IMR-90 (cell line): ENCODE measurements around the gene DCC. TPM values are rescaled to one million over a fixed set of nuclear protein-coding genes. Genes with fewer than 3 reads are reported as not detected.

Experiments
- ATAC-seq: fragments of 200-7000 bp; cut with Tn5 transposase; 2 replicates; pipeline ENCODE4 v1.9.1; 2020; ENCODE audit warnings: low read depth, mild to moderate bottlenecking, moderate library complexity
- BruUV-seq: library from RNA; stranded (reverse); fragments of 400-500 nt; replicated peaks from 2 replicates; lab custom pipeline; 2021; lab: Mats Ljungman, UMichigan
- CTCF ChIA-PET: fragments of 300-600 bp; formaldehyde crosslinking; extraction: SDS; loops from one replicate; lab custom pipeline; 2021; ENCODE audit warnings: antibody characterized with exemption; lab: Yijun Ruan, JAX
- POLR2A ChIA-PET: fragments of 300-600 bp; sonication (Branson Sonifier 250); formaldehyde crosslinking; loops from one replicate; lab custom pipeline; 2022; ENCODE audit warnings: antibody characterized with exemption; ENCODE audit not compliant: unreplicated experiment; lab: Charles Lee
- DNase-seq: peaks from one replicate; pipeline ENCODE4 v3.0.0; 2013
- H2AFZ ChIP-seq: replicated peaks from 2 replicates; pipeline ENCODE3; 2013; ENCODE audit warnings: low read length, mild to moderate bottlenecking; ENCODE audit not compliant: poor library complexity
- H2AK5ac ChIP-seq: 2 replicates; pipeline ENCODE4 v1.6.1; 2013; ENCODE audit warnings: low read depth, low read length, inconsistent platforms
- H2AK9ac ChIP-seq: replicated peaks from 2 replicates; pipeline ENCODE3; 2013; ENCODE audit warnings: mild to moderate bottlenecking, low read depth, low read length, moderate library complexity; ENCODE audit not compliant: poor library complexity
- H2BK120ac ChIP-seq: 2 replicates; pipeline ENCODE4 v1.6.1; 2013; ENCODE audit warnings: low read depth, low read length, inconsistent platforms
- H2BK15ac ChIP-seq: 3 replicates; pipeline ENCODE4 v1.6.1; 2013; ENCODE audit warnings: low read depth, low read length, inconsistent platforms
- H2BK20ac ChIP-seq: 2 replicates; pipeline ENCODE4 v1.6.1; 2013; ENCODE audit warnings: low read depth, mild to moderate bottlenecking, inconsistent platforms, low read length, moderate library complexity
- H2BK5ac ChIP-seq: 2 replicates; pipeline ENCODE4 v1.6.1; 2013; ENCODE audit warnings: mild to moderate bottlenecking, low read depth, low read length, inconsistent platforms; ENCODE audit not compliant: poor library complexity, severe bottlenecking
- H3K14ac ChIP-seq: replicated peaks from 2 replicates; pipeline ENCODE4 v1.6.1; 2013; ENCODE audit warnings: low read depth, low read length, inconsistent platforms
- H3K18ac ChIP-seq: 2 replicates; pipeline ENCODE4 v1.6.1; 2013; ENCODE audit warnings: low read depth, low read length, control low read depth
- H3K23ac ChIP-seq: 2 replicates; pipeline ENCODE4 v1.6.1; 2013; ENCODE audit warnings: low read depth, low read length, inconsistent platforms
- H3K27ac ChIP-seq: 2 replicates; pipeline ENCODE4 v1.5.1; 2013; ENCODE audit warnings: mild to moderate bottlenecking, control low read depth, low read length; ENCODE audit not compliant: insufficient read depth
- H3K27me3 ChIP-seq: 2 replicates; pipeline ENCODE4 v1.6.1; 2013; ENCODE audit warnings: low read length; ENCODE audit not compliant: control insufficient read depth, insufficient read depth
- H3K36me3 ChIP-seq: 2 replicates; pipeline ENCODE4 v1.6.1; 2013; ENCODE audit warnings: low read length, mixed read lengths; ENCODE audit not compliant: control insufficient read depth, insufficient read depth
- H3K4ac ChIP-seq: 2 replicates; pipeline ENCODE4 v1.6.1; 2013; ENCODE audit warnings: low read depth, low read length, inconsistent platforms
- H3K4me1 ChIP-seq: 2 replicates; pipeline ENCODE4 v1.6.1; 2013; ENCODE audit warnings: low read length, mixed read lengths; ENCODE audit not compliant: control insufficient read depth, insufficient read depth
- H3K4me2 ChIP-seq: 2 replicates; pipeline ENCODE4 v1.6.1; 2013; ENCODE audit warnings: low read depth, mild to moderate bottlenecking, control low read depth, low read length, moderate library complexity
- H3K4me3 ChIP-seq: 2 replicates; pipeline ENCODE4 v1.5.1; 2013; ENCODE audit warnings: low read depth, mild to moderate bottlenecking, control low read depth, low read length, moderate library complexity; ENCODE audit not compliant: insufficient read depth
- H3K56ac ChIP-seq: 2 replicates; pipeline ENCODE4 v1.6.1; 2013; ENCODE audit warnings: low read length, inconsistent platforms; ENCODE audit not compliant: insufficient read depth; ENCODE audit errors: extremely low read depth
- H3K79me1 ChIP-seq, 2 experiments: 2 replicates each; pipeline ENCODE4 v1.6.1; 2013; ENCODE audit warnings: low read length in 2 of 2, inconsistent platforms in 1 of 2, low read depth in 1 of 2
- H3K9ac ChIP-seq: 2 replicates; pipeline ENCODE4 v1.6.1; 2013; ENCODE audit warnings: low read depth, low read length, control low read depth
- H3K9me1 ChIP-seq: 2 replicates; pipeline ENCODE4 v1.6.1; 2013; ENCODE audit warnings: low read length, inconsistent platforms; ENCODE audit not compliant: insufficient read depth
- H3K9me3 ChIP-seq: 2 replicates; pipeline ENCODE4 v1.6.1; 2013; ENCODE audit warnings: low read length; ENCODE audit not compliant: control insufficient read depth, insufficient read depth
- H4K20me1 ChIP-seq: 2 replicates; pipeline ENCODE4 v1.6.1; 2013; ENCODE audit warnings: low read length, inconsistent platforms; ENCODE audit not compliant: insufficient read depth
- H4K5ac ChIP-seq: 2 replicates; pipeline ENCODE4 v1.6.1; 2013; ENCODE audit warnings: mild to moderate bottlenecking, low read depth, low read length, control low read depth
- H4K8ac ChIP-seq, 2 experiments: 2 replicates each; pipeline ENCODE4 v1.6.1; 2013; ENCODE audit warnings: low read depth in 2 of 2, low read length in 2 of 2, control low read depth in 1 of 2, inconsistent platforms in 1 of 2
- H4K91ac ChIP-seq: 2 replicates; pipeline ENCODE4 v1.6.1; 2013; ENCODE audit warnings: low read depth, low read length, inconsistent platforms; ENCODE audit not compliant: insufficient read depth
- BHLHE40 ChIP-seq: fragments of 150-350 bp; IDR thresholded peaks from 2 replicates; pipeline ENCODE4 v1.6.1; 2016; ENCODE audit warnings: mild to moderate bottlenecking, low read depth, low read length
- CEBPB ChIP-seq: IDR thresholded peaks from 2 replicates; pipeline ENCODE4 v1.6.1; 2012; ENCODE audit warnings: low read depth, low read length, improper control_type of control experiment
- CHD1 ChIP-seq: IDR thresholded peaks from 2 replicates; pipeline ENCODE4 v1.6.1; 2012; ENCODE audit warnings: low read depth, low read length, improper control_type of control experiment
- FOS ChIP-seq: fragments of 150-350 bp; IDR thresholded peaks from 2 replicates; pipeline ENCODE4 v1.6.1; 2016; ENCODE audit warnings: low read depth, low read length
- MAFK ChIP-seq: IDR thresholded peaks from 2 replicates; pipeline ENCODE4 v1.6.1; 2012; ENCODE audit warnings: low read depth, low read length, improper control_type of control experiment
- MAZ ChIP-seq: IDR thresholded peaks from 2 replicates; pipeline ENCODE4 v1.6.1; 2012; ENCODE audit warnings: low read depth, mild to moderate bottlenecking, low read length, improper control_type of control experiment, moderate library complexity, borderline replicate concordance
- MXI1 ChIP-seq: IDR thresholded peaks from 2 replicates; pipeline ENCODE4 v1.6.1; 2012; ENCODE audit warnings: low read depth, mild to moderate bottlenecking, low read length, moderate library complexity, borderline replicate concordance
- NFE2L2 ChIP-seq: fragments of 150-350 bp; IDR thresholded peaks from 2 replicates; pipeline ENCODE4 v1.6.1; 2016; ENCODE audit warnings: low read depth, mild to moderate bottlenecking, low read length
- POLR2A ChIP-seq: IDR thresholded peaks from 2 replicates; pipeline ENCODE4 v1.6.1; 2012; ENCODE audit warnings: mild to moderate bottlenecking, low read depth, low read length
- RAD21 ChIP-seq: IDR thresholded peaks from 2 replicates; pipeline ENCODE4 v1.6.1; 2012; ENCODE audit warnings: low read length, improper control_type of control experiment
- RCOR1 ChIP-seq: IDR thresholded peaks from 2 replicates; pipeline ENCODE4 v1.6.1; 2012; ENCODE audit warnings: mild to moderate bottlenecking, low read length, improper control_type of control experiment; ENCODE audit not compliant: insufficient replicate concordance
- RFX5 ChIP-seq: IDR thresholded peaks from 2 replicates; pipeline ENCODE4 v1.8.0; 2012; ENCODE audit warnings: low read depth, mild to moderate bottlenecking, low read length, moderate library complexity
- SMC3 ChIP-seq: fragments of 150-350 bp; IDR thresholded peaks from 2 replicates; pipeline ENCODE4 v1.6.1; 2016; ENCODE audit warnings: low read depth, mild to moderate bottlenecking, antibody characterized with exemption, low read length, moderate library complexity
- USF2 ChIP-seq: fragments of 150-350 bp; IDR thresholded peaks from 2 replicates; pipeline ENCODE4 v1.6.1; 2017; ENCODE audit warnings: mild to moderate bottlenecking, antibody characterized with exemption, low read length, low read depth
- WGBS, 2 experiments: methylation state at CpG; one replicate each; pipeline versions ENCODE4 v1.1.5 to v1.1.7; 2013; ENCODE audit warnings: missing lambda C conversion rate in 2 of 2; ENCODE audit not compliant: insufficient read length in 1 of 2; ENCODE audit errors: extremely low coverage in 2 of 2; 5-methylcytosine and 5-hydroxymethylcytosine counted together
- dilution Hi-C: fragments of 300-500 bp; cut with HindIII; formaldehyde crosslinking; loops from one replicate; pipeline ENCODE4 v1.14.3; 2018; ENCODE audit warnings: low sequenced_read_pairs; ENCODE audit not compliant: unreplicated experiment
- in situ Hi-C: fragments of 300-500 bp; cut with MboI; formaldehyde crosslinking; loops from 3 replicates; pipeline ENCODE4 v1.14.3; 2019; ENCODE audit warnings: low sequenced_read_pairs, inconsistent platforms, mixed read lengths
- intact Hi-C: fragments of 100-400 bp; cut with micrococcal nuclease; formaldehyde crosslinking; loops from 2 replicates; pipeline ENCODE4 v1.10.0; 2022
- polyA plus RNA-seq, 3 experiments: library from polyadenylated mRNA; depleted of rRNA; stranded (reverse); fragments of >200 nt; gene quantifications; 2 replicates each; pipeline ENCODE4 v1.2.3, GENCODE V29; 2012; ENCODE audit warnings: low replicate concordance in 1 of 3
- total RNA-seq: library from RNA; depleted of rRNA; stranded (reverse); fragments of >200 nt; gene quantifications from 2 replicates; pipeline ENCODE4 v1.2.3, GENCODE V29; 2012
- TF ChIP-seq, protein P1 (sequence below): conservative IDR thresholded peaks from 2 replicates; pipeline ENCODE4 v1.5.1; 2012; ENCODE audit warnings: mild to moderate bottlenecking, low read depth, low read length, improper control_type of control experiment

DCC gene
- total and polyA plus RNA-seq, 2 of the 4 experiments (the other 2 are of a cell fraction), result 0.31 to 0.54 TPM

- Histone ChIP-seq H3K4ac (no peak overlapping the region), H4K8ac (no peak overlapping the region), H3K4me1 (no peaks in the 10 kb centered on the region), H3K79me1 (no peaks in the 10 kb centered on the region), H2AFZ (no peak overlapping the region), H4K20me1 (no peaks in the 10 kb centered on the region), H3K27ac (no peak overlapping the region), H3K27me3 (no peaks in the 10 kb centered on the region), H2AK9ac (no peak overlapping the region), H3K4me3 (no peak overlapping the region), H2BK20ac (no peak overlapping the region), H3K4me2 (no peak overlapping the region), H3K9me3 (peaks cover 5% of the 10 kb centered on the region; the same call in 1 of the 2 replicates), H3K9ac (no peak overlapping the region), H4K91ac (no peak overlapping the region), H2AK5ac (no peak overlapping the region), H3K18ac (no peak overlapping the region), H3K9me1 (no peaks in the 10 kb centered on the region), H2BK120ac (no peak overlapping the region), H3K56ac (no peak overlapping the region), H2BK15ac (no peak overlapping the region), H3K14ac (no peak overlapping the region), H4K5ac (no peak overlapping the region), H2BK5ac (no peak overlapping the region), H3K36me3 (no peaks in the 10 kb centered on the region), H3K23ac (no peak overlapping the region)
- dilution Hi-C loops (no loop called here), in situ Hi-C loops (no loop called here), intact Hi-C loops (no loop called here)
- POLR2A ChIA-PET, result no interaction called here
- DNase-seq (no peak), ATAC-seq (no peak)
- no TSS peak for BruUV-seq
- CTCF ChIA-PET, result no interaction called here
- no CpG with 5 or more reads among the region's 3 CpGs for WGBS, 2 experiments
- TF ChIP-seq NFE2L2 (no peak), CHD1 (no peak), RAD21 (no peak), CEBPB (no peak), POLR2A (no peak), USF2 (no peak), SMC3 (no peak), FOS (no peak), MAZ (no peak), MAFK (no peak), RFX5 (no peak), BHLHE40 (no peak), MXI1 (no peak), RCOR1 (no peak)
- TF ChIP-seq, protein P1, sequence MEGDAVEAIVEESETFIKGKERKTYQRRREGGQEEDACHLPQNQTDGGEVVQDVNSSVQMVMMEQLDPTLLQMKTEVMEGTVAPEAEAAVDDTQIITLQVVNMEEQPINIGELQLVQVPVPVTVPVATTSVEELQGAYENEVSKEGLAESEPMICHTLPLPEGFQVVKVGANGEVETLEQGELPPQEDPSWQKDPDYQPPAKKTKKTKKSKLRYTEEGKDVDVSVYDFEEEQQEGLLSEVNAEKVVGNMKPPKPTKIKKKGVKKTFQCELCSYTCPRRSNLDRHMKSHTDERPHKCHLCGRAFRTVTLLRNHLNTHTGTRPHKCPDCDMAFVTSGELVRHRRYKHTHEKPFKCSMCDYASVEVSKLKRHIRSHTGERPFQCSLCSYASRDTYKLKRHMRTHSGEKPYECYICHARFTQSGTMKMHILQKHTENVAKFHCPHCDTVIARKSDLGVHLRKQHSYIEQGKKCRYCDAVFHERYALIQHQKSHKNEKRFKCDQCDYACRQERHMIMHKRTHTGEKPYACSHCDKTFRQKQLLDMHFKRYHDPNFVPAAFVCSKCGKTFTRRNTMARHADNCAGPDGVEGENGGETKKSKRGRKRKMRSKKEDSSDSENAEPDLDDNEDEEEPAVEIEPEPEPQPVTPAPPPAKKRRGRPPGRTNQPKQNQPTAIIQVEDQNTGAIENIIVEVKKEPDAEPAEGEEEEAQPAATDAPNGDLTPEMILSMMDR, result no peak
Observed at GRCh38 chr18:52387175-52387574, 47.2 kb downstream of the DCC start.
